SHP77 (cell line): ENCODE data around the gene FOXA2.

ENCODE experiments used
- DNase-seq, 2 experiments: peaks; one replicate each; lab custom pipeline; 2025; lab: John Stamatoyannopoulos, UW

The FOXA2 gene

GRCh38 chr20:22583773-22584521 lies 425 bp downstream of the FOXA2 start:
- peak; percentile 90 to 91 for DNase-seq

- no peak for DNase-seq
These were observed 1.2 kb downstream of the FOXA2 start for GRCh38 chr20:22582964-22583772.

GRCh38 chr20:22582386-22582963 lies 1.9 kb downstream of the FOXA2 start:
- DNase-seq: no peak

DNA sequence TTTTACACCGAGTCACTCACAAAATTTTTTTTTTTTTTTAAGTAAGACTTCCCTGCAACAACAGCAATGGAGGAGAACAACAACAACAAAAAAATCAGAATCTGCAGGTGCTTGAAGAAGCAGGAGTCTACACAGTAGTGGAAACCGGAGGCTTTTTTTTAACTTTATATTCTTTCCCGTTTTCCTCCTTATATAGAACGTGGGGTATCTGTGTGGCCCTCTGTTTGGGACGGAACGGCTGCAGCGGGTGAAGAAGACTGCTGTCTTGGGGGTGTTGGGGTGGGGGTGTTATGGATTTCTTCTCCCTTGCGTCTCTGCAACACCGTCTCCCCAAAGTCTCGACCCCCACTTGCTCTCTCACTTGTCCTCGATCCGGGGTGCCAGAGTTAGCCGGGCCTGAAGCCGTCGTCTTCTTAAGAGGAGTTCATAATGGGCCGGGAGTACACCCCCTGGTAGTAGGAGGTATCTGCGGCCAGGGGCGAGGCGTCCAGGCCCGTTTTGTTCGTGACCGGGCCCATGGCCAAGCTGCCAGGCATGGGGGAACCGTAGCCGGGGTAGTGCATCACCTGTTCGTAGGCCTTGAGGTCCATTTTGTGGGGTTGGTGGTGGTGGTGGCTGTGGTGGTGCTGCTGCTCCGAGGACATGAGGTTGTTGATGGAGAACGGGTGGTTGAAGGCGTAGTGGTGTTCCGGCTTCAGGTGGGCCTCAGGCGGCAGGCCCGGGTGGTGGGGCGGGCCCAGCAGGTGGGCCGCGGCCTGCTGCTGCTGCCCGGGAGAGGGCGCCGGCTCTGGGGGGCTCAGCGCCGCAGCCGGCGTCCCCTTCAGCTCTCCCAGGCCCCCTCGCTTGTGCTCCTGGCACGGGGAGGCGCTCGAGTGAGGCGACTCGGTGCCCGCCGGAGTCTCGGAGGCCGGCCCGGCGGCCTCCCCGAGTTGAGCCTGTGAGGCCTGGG lies 2.7 kb downstream of the FOXA2 start:
- no peak for DNase-seq

- DNase-seq: no peak
These were observed 4.4 kb downstream of the FOXA2 start for GRCh38 chr20:22579711-22580697.

GRCh38 chr20:22579119-22579427 lies 5.3 kb downstream of the FOXA2 start:
- DNase-seq: no peak

DNA sequence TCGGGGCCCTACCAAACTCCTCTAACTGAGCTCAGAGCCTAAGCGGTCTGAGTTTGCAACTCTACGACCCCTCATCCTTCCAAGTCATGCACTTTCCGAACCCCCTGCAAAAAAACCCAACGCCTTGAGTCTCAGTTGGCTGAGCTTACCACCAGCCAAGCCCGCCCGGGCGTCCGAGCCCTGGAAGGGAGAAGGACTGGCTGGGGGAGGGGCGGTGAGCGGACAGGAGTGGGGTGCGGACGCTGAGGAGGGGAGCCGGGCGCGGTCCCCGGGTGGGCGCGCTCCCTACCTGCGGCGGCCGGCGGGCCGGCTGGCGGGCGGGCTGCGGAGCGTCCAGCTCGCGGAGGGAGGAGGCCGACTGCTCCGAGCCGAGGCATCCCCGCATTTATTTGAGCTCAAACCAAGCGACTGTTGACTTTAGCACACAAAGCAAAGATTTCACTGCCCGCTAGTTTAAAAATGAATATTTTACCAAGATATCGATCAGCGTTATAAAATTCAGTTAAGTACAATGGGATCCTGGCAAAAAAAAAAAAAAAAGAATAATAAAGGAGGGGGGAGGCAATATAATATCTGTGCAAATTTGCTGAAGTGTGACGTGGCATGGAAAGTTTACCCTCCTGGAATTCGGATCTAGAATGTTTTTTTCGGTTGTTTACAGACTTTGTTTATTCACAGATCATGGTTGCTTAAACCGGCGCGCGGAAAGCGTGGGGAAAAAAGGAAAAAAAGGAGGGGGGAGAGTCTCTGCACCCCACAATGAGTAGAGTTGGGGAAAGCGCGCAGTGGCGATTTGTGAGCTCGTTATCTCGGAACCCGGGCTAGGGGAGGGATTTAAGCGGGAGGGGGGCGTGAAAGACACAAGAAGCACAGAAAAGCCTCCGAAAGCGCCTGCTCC lies 5.9 kb downstream of the FOXA2 start:
- DNase-seq: no peak

DNA sequence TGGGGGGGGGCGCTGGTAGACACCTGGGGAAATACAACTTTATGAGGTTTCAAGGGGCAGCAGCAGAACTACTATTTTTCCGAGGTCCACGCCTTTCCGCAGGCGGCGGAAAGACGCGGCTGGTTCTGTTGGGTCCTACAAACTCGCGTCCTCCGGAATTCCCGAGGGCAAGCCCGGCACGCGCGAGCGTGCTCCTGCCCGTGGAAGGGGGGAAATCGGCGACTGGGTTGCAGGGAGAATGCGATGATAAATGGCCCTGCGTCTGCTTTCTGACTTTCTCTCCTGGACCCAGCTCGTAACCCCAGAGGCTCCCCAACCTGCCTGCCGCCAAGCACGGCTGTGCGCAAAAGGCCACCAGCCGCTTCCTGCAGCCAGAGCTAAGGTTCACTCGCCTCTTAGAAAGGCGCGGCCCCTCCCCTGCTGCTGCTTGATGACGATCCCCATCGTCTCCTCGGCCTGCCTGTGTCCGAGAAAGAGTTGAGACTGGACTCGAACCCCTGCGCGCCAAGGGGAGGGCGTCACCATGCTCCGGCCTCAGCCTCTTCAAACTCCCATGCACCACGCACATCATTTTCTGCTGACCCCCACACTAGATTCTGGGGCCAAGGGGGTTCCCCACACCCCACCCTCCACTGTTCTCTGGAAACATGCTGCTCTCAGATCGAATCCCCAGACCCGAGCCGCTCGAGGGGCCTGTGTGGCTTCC lies 6.7 kb downstream of the FOXA2 start:
- no peak for DNase-seq

DNA sequence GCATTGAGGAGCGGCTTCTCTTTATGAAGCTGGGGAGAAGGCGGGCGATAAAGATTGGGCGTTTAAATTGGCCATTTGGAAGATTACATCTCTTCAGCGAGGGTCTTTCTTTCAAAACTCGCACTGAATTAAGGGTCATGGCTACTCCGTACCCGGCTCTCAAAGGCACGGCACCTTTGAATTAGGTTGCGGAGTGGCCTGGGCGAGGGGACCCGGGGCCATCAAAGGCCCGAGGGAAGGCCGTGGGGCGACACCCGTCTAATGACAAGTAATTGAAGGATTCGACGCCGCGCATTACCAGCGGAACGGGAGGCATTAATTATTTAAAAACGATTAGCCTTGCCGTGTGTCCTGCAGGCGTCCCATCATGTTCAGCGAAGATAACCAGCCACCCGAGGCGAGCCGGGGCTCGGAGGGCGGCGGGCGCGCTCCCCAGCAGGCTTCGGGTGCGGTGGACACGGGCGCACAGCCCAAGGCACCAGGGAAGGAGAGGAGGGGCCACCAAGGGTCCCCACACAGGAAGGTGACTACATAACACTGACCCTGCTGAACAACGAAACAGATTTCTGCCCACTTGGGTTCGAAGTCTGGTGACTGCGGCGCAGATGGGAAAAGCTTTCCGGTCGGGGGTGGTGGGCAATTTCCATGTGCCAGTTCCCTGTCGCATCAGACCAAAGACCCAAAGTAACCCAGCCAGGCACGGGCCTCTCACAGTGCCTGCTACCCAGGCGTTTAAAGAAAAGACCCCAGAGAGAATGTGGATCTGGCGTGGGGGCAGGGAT lies 7.4 kb downstream of the FOXA2 start:
- no peak for DNase-seq

GRCh38 chr20:22576273-22576672 lies 8.1 kb downstream of the FOXA2 start:
- DNase-seq: no peak

DNA sequence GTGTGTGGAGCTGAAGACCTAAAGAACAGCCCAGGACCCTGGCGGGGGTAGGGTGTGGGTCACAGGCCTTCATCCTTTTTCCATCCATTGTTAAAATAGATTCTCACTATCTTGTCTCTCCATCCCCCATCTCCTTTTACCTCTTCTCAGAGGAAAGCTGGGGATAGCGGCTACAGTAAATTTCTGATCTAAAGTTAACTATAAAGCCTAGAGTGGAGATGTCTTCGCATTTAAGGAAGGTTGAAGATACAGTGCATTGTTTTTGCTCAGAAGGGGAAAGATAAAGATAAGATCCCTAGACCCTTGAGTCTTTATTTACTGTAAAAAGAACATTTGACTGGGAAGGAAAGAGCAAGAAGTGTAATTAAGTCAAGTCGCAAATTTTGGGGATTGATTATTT lies 8.6 kb downstream of the FOXA2 start:
- no peak for DNase-seq

- DNase-seq: no peak
These were observed 9.2 kb downstream of the FOXA2 start for GRCh38 chr20:22575087-22575721.

- no peak for DNase-seq
These were observed 9.8 kb downstream of the FOXA2 start for GRCh38 chr20:22574545-22575086.

DNA sequence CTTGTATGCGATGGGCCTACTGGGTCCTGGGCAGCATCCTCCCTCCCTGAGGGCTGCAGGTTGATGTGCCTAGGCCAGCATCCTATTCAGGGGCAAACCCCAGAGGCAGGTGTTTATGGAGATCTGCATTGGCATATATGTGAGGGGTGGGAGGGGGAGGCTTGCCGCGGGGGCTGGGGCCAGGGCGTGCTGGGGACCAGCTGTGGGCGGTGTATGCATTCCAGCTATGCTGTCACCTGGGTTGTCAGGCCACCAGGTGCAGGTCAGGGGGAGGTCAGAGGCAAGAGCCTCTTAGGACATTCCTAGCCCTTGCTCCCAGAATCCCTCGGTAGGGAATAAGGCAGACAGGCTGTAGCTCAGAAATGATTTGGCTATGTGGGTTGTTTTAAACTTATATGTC lies 11.9 kb downstream of the FOXA2 start:
- no peak for DNase-seq

DNA sequence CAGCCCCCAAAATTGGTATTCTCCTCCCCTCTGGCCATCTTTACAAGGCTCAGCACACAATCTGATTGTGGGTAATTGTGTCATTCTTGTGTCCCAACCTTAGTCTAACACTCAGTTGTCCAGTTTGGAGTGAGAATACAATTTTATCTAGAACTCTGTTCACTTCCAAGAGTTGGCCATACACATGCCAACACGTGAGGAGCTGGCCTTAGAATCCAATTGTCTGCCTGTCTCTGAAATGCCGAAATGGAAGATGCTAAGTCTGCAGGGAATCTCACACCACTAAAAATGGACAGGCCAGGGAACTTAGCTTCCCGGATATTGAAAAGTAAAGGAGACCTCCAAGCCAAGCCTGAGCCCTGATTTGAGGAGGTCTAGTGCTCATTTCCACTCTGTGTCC lies 12.3 kb downstream of the FOXA2 start:
- DNase-seq: no peak

DNA sequence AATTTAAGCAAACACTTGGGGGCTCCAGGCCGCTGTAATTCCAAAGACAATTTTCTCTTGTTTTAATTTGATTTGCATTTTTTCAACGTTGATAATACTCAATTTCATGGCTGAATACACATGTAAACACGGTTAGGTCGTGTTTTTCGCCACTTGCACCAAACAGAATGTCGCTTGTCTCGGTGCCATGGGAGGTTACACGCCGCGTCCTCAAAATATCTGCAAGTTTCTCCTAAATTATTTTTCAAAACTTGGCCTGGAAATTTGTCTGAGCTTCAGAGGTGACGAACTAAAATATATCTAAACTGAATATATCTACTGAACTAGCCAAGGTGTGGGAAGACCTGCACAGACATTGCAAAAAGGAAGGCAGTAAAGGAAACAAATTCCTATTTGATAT lies 15.0 kb downstream of the FOXA2 start:
- DNase-seq: no peak

DNA sequence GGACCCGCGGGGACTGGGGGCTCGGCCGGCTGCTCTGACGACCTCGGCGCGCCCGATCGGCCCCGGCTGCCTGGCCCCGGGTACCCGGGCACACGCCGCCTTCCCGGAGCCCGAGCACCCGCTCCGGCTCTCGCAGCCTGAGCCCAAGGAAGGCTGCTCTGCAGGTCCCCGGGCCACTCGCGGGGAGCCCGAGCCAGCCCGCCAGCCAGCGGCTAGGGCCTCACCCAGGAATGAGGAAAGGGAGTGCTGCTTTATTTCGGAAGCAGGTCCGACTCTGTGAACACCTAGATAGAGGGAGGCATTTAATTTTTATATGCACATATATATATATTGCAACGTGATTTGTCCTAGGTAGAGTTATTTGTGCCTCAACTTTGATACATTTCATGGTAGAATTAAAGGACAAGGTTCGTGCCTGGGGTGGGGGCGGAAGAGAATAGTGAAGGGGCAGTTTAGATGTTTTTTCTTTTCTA lies 15.5 kb downstream of the FOXA2 start:
- DNase-seq: no peak
